ENCODE data around the gene TOR2A.

- TF ChIP-seq CTCF (IDR thresholded peaks at IDR 0.05) (no peak), POLR2A (IDR thresholded peaks at IDR 0.05) (no peak)
Observed at GRCh38 chr9:127686461-127687393, 48.4 kb downstream of the TOR2A start.

All from testis (tissue), 2 donors.